ENCODE measurements around the gene SLC66A3. TPM values are rescaled to one million over a fixed set of nuclear protein-coding genes. Genes with fewer than 3 reads are reported as not detected.
"Not testable (repeated sequence)": the region's sequence is repeated elsewhere in the genome, so short reads cannot be mapped to it uniquely, and the experiment has no call there.

Gene SLC66A3
- total RNA-seq, 1 donor from 2014 or later = 17.6 TPM

DNA sequence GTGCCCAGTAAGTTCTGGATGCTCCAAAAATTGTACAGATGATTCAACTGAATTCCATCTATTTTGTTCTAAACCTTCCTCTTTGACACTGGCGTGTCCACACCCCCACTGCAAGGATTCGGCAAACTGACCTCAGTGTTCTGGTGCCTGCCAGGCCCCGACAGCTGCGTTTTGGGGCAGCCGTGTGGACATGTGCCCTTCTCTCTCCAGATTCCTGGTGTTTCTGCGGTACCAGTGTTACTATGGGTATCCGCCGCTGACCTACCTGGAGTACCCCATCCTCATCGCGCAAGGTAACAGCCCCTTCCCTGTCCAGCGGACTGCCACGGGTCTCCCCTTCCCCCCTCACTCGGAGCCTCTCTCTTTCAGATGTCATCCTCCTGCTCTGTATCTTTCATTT lies 5.0 kb downstream of the SLC66A3 start:
- no peak for FAIRE-seq

GRCh38 chr2:11160731-11161455 lies 5.6 kb downstream of the SLC66A3 start:
- DNase-seq (ENCODE audit: low read depth) = no peak
- Histone ChIP-seq H3K4me3 (ENCODE audit: low read depth, low read length) (no peak overlapping the region), H3K27me3 (ENCODE audit: control insufficient read depth, insufficient read depth, low read length) (no peaks in the 10 kb centered on the region), H3K36me3 (ENCODE audit: control insufficient read depth, insufficient read depth, low read length) (no peaks in the 10 kb centered on the region)
- TF ChIP-seq CTCF (IDR thresholded peaks at IDR 0.05; ENCODE audit: insufficient read depth, low read length, severe bottlenecking) = no peak
- FAIRE-seq = no peak

More for the DNA sequence above, 5.0 kb downstream of the SLC66A3 start:
- DNase-seq (ENCODE audit: low read depth) = no peak
- no peaks in the 10 kb centered on the region for H3K27me3 ChIP-seq (ENCODE audit: control insufficient read depth, insufficient read depth, low read length)
- H3K36me3 ChIP-seq (ENCODE audit: control insufficient read depth, insufficient read depth, low read length) = no peaks in the 10 kb centered on the region
- TF ChIP-seq CTCF (IDR thresholded peaks at IDR 0.05; ENCODE audit: insufficient read depth, low read length, severe bottlenecking) = no peak
- no peak overlapping the region for H3K4me3 ChIP-seq (ENCODE audit: low read depth, low read length)

DNA sequence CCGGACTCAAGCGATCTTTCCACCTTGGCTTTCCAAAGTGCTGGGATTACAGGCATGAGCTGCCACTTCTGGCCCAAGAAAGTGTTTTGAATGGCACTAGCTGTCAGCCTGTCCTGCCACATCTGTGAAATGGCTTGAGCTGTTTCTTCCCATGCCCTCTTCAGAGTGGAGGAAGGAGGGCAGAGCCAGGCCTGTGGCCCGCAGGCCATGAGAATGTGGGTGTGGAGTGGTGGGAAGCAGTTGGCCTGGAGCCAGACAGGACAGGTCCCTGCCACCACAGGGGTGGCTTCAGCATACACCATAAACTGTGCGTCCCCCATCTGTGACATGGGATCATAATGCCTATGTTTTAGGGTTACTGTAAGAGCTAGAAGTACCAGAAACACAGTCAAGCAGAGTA lies 6.5 kb downstream of the SLC66A3 start:
- no peak overlapping the region for H3K4me3 ChIP-seq (ENCODE audit: low read depth, low read length)
- TF ChIP-seq CTCF (IDR thresholded peaks at IDR 0.05; ENCODE audit: insufficient read depth, low read length, severe bottlenecking) = no peak
- DNase-seq (ENCODE audit: low read depth) (no peak), FAIRE-seq (no peak)
- no peaks in the 10 kb centered on the region for H3K36me3 ChIP-seq (ENCODE audit: control insufficient read depth, insufficient read depth, low read length)
- H3K27me3 ChIP-seq (ENCODE audit: control insufficient read depth, insufficient read depth, low read length) = no peaks in the 10 kb centered on the region

DNA sequence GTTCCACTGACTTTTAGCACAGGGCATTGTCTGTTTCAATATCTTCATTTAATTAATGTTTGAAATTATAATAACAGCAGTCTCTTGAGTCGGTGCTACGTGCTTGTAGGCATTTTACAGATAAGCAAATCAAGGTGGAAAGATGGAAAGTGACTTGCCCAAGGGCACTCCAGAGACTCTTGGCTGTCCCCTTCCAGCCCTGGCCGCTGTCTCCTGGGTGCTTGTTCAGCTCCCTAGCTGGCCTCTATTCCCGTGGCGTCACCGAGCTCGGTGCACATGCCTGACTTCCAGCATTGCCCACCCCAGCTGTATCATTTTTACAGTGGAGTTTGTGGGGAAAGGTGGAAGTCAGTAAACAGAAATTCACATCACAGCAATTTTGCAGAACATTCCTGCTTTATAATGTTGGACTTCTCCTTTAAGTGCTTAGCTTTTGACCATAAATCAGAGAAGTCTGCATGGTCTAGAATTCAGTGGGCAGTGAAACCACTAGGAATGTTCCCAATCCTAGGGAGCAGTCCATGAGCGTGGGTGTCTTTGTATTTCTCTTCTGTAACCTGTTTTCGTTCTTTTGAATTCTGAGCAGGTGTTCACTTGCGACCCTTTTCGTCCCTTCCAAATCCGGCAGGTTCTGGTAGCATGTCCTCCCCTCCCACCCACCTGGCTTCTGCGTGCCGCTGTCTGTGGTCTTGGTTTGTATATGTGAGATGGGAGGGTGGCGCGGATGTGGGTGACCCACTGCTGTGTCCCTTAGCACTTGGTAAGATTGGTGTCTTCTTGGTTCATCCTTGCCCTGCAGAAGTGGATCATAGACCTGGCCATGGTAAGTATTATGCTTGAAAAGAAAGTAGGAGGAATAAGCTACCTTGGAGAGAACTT lies 8.4 kb downstream of the SLC66A3 start:
- no peak for TF ChIP-seq CTCF (IDR thresholded peaks at IDR 0.05; ENCODE audit: insufficient read depth, low read length, severe bottlenecking)
- FAIRE-seq (no peak), DNase-seq (ENCODE audit: low read depth) (no peak)
- Histone ChIP-seq H3K36me3 (ENCODE audit: control insufficient read depth, insufficient read depth, low read length) (no peaks in the 10 kb centered on the region), H3K4me3 (ENCODE audit: low read depth, low read length) (no peak overlapping the region), H3K27me3 (ENCODE audit: control insufficient read depth, insufficient read depth, low read length) (no peaks in the 10 kb centered on the region)

GRCh38 chr2:11165046-11165445 lies 9.8 kb downstream of the SLC66A3 start:
- not testable (repeated sequence) for DNase-seq (ENCODE audit: low read depth); H3K36me3 ChIP-seq (ENCODE audit: control insufficient read depth, insufficient read depth, low read length); H3K4me3 ChIP-seq (ENCODE audit: low read depth, low read length); H3K27me3 ChIP-seq (ENCODE audit: control insufficient read depth, insufficient read depth, low read length); FAIRE-seq

- no peaks in the 10 kb centered on the region for H3K27me3 ChIP-seq (ENCODE audit: control insufficient read depth, insufficient read depth, low read length)
- TF ChIP-seq CTCF (IDR thresholded peaks at IDR 0.05; ENCODE audit: insufficient read depth, low read length, severe bottlenecking) = no peak
- no peaks in the 10 kb centered on the region for H3K36me3 ChIP-seq (ENCODE audit: control insufficient read depth, insufficient read depth, low read length)
- H3K4me3 ChIP-seq (ENCODE audit: low read depth, low read length) = no peak overlapping the region
- FAIRE-seq (no peak), DNase-seq (ENCODE audit: low read depth) (no peak)
These were observed 11.2 kb downstream of the SLC66A3 start for GRCh38 chr2:11166476-11166875.

Measured in bronchial epithelial cell (primary cell).